GM12872 (cell line): ENCODE measurements around the gene IGSF21.

Experiments used
- TF ChIP-seq, protein P1 (sequence below): IDR thresholded peaks from 3 replicates; pipeline ENCODE4 v1.5.1; 2011; ENCODE audit warnings: low read depth, mild to moderate bottlenecking, low read length, moderate library complexity; ENCODE audit not compliant: insufficient read depth

The IGSF21 gene

DNA sequence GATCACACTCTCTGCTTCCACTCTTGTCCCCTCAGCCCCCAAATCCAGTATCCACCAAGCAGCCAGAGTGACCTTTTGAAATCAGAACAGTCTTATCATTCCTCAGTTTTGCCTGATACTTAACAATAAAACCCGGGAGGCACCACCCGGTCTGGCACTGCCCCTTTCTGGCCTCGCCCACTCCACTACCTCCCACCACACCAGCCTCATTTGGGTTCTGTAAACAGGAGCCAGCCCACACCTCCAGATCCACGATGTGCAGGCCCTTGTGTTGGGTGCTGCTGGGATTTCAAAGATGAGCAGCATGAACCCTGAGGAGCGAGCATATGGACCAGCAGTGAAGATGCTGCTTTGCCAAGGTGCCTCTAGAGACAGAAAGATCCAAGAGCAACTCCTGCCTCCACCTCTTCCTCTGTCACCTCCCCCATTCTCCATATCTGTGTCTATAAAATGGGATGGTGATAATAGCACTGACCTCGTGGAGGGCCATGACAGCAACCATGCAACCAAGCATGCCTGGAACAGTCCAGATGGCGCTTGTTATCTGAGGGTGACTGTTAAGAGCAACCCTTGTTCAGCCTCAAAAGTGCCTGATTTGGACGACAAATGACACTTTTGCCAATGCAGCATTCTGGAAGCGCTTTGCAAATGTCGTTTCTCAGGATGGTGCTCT, 136.0 kb downstream of the IGSF21 start:
- TF ChIP-seq, protein P1, sequence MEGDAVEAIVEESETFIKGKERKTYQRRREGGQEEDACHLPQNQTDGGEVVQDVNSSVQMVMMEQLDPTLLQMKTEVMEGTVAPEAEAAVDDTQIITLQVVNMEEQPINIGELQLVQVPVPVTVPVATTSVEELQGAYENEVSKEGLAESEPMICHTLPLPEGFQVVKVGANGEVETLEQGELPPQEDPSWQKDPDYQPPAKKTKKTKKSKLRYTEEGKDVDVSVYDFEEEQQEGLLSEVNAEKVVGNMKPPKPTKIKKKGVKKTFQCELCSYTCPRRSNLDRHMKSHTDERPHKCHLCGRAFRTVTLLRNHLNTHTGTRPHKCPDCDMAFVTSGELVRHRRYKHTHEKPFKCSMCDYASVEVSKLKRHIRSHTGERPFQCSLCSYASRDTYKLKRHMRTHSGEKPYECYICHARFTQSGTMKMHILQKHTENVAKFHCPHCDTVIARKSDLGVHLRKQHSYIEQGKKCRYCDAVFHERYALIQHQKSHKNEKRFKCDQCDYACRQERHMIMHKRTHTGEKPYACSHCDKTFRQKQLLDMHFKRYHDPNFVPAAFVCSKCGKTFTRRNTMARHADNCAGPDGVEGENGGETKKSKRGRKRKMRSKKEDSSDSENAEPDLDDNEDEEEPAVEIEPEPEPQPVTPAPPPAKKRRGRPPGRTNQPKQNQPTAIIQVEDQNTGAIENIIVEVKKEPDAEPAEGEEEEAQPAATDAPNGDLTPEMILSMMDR = no peak

DNA sequence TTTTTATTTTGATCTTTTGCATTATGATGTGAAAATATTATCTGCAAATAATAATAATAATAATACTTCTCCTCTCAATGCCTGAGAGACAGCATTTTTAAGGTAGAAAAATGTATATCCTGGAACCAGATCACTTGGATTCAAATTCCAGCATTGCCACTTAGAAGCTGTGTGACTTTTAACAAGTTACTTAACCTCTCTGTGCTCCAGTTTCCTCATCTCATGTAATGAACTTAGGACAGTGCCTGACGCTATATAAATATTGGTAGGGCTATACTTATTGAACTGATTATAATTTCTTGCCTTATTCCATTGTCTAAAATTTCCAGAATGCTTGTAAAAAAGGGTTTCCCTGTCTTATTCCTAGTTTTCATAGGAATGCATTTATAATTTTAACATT, 137.2 kb downstream of the IGSF21 start:
- TF ChIP-seq, protein P1 = no peak

DNA sequence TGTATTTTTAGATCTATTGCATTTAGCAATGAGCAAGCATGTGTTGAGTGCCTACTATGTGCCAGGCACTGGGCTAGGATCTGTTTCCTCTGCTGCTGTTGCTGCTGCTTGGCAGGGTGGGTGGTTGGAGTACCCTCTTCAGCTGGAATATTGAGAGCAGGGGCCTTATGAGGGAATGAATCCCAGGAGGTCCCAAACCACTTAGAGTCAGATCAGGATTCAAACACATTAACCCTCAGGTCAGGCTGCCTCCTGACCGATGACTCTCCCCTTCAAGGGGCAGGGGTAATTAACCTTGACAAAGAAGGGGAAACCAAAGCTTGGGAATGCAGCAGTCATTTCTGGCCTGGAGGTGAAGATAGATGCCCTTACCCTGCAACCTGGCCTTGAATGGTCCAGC, 138.0 kb downstream of the IGSF21 start:
- TF ChIP-seq, protein P1 = no peak

DNA sequence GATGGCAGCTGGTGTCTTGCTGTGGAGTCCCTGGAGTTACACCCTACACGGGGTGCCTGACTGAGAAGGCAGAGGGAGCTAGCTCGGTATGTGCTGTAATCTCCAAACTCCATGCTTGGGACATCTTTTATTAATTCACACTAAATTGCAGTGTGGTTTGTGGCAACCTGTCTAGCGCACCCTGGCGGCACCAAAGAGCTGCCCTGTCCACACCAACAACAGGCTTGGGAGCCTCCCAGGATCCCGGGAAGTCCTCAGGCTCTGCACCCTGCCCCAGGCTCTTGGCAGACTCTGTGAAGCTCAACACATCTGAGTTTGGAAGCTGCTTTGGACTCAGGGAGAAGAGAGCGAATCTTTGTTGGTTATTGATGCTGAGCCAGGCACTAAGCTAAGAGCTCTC, 138.9 kb downstream of the IGSF21 start:
- TF ChIP-seq, protein P1 = peak; percentile 22; the same call in 2 of the 3 replicates

DNA sequence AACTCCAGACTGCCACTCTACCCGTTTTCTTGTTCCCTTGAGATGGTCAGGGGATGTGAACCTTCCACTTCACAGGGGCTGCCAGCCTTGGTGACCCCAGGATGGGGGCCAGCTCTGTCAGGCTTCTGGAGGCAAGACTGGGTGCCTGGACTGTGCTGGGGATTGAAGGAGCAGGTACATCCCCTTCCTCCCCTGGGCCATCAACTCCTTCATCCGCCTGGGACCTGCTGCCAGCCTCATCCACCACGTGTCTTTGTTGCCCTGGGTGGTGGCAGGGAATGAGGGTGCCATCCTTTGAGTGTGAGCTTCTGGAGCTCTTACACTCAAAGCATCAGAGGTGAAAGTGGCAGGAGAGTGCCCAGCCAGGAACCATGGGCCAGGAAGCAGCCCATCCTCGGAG, 139.6 kb downstream of the IGSF21 start:
- TF ChIP-seq, protein P1 = no peak

DNA sequence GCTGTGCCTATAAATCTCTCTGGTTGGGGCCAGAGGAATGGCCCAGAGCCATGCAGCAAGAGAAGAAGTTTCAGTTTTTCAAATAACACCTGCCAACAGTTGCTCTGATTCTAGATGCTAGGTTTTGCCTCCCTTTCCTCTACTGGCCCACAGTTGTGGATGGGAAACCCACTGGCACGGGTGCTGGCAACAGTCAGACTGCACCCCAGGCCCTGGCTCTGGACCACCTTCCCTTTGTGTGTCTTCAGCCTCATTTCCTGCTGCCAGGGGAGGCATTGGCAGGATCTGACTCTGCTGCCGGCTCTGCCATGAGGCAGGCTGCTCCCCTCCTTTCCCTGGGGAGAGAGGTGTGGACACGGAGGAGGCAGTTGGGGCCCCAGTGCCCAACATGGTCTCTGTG, 142.0 kb downstream of the IGSF21 start:
- TF ChIP-seq, protein P1 = no peak

DNA sequence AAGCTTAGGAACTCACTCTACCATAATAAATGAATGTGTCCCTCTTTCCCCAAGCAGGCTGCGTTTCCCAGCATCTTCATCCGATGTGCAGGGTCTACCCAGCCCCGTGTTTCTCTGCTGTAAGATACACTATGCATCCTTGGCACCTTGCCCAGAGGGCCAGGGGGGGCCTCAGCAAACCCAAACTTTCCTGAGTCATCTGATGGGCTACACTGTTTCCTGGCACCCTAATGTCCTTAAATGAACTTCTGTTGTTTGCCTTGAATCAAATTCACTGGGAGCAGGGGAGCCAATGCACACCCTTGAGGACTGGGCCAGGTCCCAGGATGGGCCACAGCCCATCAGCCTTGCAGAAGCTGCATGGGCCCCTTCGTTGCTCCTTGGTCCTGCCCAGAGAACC, 145.5 kb downstream of the IGSF21 start:
- TF ChIP-seq, protein P1 = no peak
